ENCODE results near the gene EIF4H.

The EIF4H gene

GRCh38 chr7:74225400-74225799, 51.2 kb downstream of the EIF4H start:
- DNase-seq: no peak

- no peak for DNase-seq
Measured at GRCh38 chr7:74226633-74227032, 52.5 kb downstream of the EIF4H start.

- DNase-seq: no peak
Measured at GRCh38 chr7:74228951-74229900, 55.1 kb downstream of the EIF4H start.

- no peak for DNase-seq
Measured at GRCh38 chr7:74230446-74231231, 56.5 kb downstream of the EIF4H start.

- DNase-seq: no peak
Measured at GRCh38 chr7:74231232-74231590, 57.1 kb downstream of the EIF4H start.

GRCh38 chr7:74233655-74234285, 59.6 kb downstream of the EIF4H start:
- DNase-seq: peak; percentile 13

- no peak for DNase-seq
Measured at GRCh38 chr7:74235518-74236268, 61.5 kb downstream of the EIF4H start.

GRCh38 chr7:74236284-74236683, 62.1 kb downstream of the EIF4H start:
- no peak for DNase-seq

- no peak for DNase-seq
Measured at GRCh38 chr7:74240482-74240881, 66.3 kb downstream of the EIF4H start.

GRCh38 chr7:74242122-74242443, 67.9 kb downstream of the EIF4H start:
- DNase-seq: no peak

GRCh38 chr7:74246497-74246896, 72.3 kb downstream of the EIF4H start:
- DNase-seq: no peak
